Hindlimb muscle (tissue), 1 donor: ENCODE results near the gene PLA2G2F. TPM values are rescaled to one million over a fixed set of nuclear protein-coding genes. Genes with fewer than 3 reads are reported as not detected.

Experiments used
- DNase-seq: peaks from one replicate; pipeline ENCODE4 v3.0.0-alpha.2; 2013
- polyA plus RNA-seq: library from polyadenylated mRNA; unstranded; fragments of 120-200 nt; gene quantifications from one replicate; pipeline ENCODE4 v1.2.1, GENCODE V29; 2013; ENCODE audit not compliant: insufficient read length

Gene PLA2G2F
- polyA plus RNA-seq, 1 donor: not detected

GRCh38 chr1:20174937-20175666, 36.0 kb downstream of the PLA2G2F start:
- DNase-seq: no peak

GRCh38 chr1:20178634-20179370, 39.7 kb downstream of the PLA2G2F start:
- no peak for DNase-seq

GRCh38 chr1:20179371-20180128, 40.4 kb downstream of the PLA2G2F start:
- no peak for DNase-seq

GRCh38 chr1:20180129-20180843, 41.2 kb downstream of the PLA2G2F start:
- no peak for DNase-seq

GRCh38 chr1:20180844-20181207, 41.7 kb downstream of the PLA2G2F start:
- DNase-seq: no peak

- DNase-seq: no peak
Observed at GRCh38 chr1:20182415-20182814, 43.3 kb downstream of the PLA2G2F start.

GRCh38 chr1:20183035-20183434, 43.9 kb downstream of the PLA2G2F start:
- DNase-seq: no peak

- DNase-seq: no peak
Observed at GRCh38 chr1:20183616-20184271, 44.6 kb downstream of the PLA2G2F start.

- DNase-seq: no peak
Observed at GRCh38 chr1:20184481-20184900, 45.4 kb downstream of the PLA2G2F start.

- DNase-seq: no peak
Observed at GRCh38 chr1:20184997-20185833, 46.1 kb downstream of the PLA2G2F start.

GRCh38 chr1:20185834-20186782, 47.0 kb downstream of the PLA2G2F start, which contains the start of the genes PLA2G2C and UBXN10:
PLA2G2C (minus strand) TSS chr1:20186518; CDS start chr1:20177363, 9,155 bp downstream.
UBXN10 (plus strand) TSS chr1:20186096; CDS start chr1:20190562, 4,466 bp downstream.
- DNase-seq: no peak

GRCh38 chr1:20187103-20187812, 48.1 kb downstream of the PLA2G2F start:
- no peak for DNase-seq

GRCh38 chr1:20187813-20188454, 48.8 kb downstream of the PLA2G2F start:
- no peak for DNase-seq

- no peak for DNase-seq
Observed at GRCh38 chr1:20188455-20188817, 49.3 kb downstream of the PLA2G2F start.

GRCh38 chr1:20189664-20190063, 50.5 kb downstream of the PLA2G2F start:
- no peak for DNase-seq

- no peak for DNase-seq
Observed at GRCh38 chr1:20190256-20191160, 51.4 kb downstream of the PLA2G2F start.

GRCh38 chr1:20191266-20191825, 52.2 kb downstream of the PLA2G2F start:
- DNase-seq: no peak
